ENCODE measurements around the gene LMO2.
A peak's percentile ranks its signal among the peaks of the same experiment; 100 is the strongest.
"Not testable (repeated sequence)": the region's sequence is repeated elsewhere in the genome, so short reads cannot be mapped to it uniquely, and the experiment has no call there.

Gene LMO2

GRCh38 chr11:33848717-33849390 is 43.0 kb downstream of the LMO2 start:
- Histone ChIP-seq H3K36me3 (ENCODE audit: low read depth) (no peaks in the 10 kb centered on the region), H3K9me3 (ENCODE audit: severe bottlenecking) (no peaks in the 10 kb centered on the region), H3K4me1 (ENCODE audit: insufficient read depth, poor library complexity, severe bottlenecking) (no peaks in the 10 kb centered on the region), H3K4me3 (ENCODE audit: severe bottlenecking) (no peak overlapping the region), H3K27me3 (ENCODE audit: insufficient read depth, poor library complexity, severe bottlenecking) (peaks cover 1% of the 10 kb centered on the region), H3K27ac (ENCODE audit: poor library complexity, severe bottlenecking) (no peak overlapping the region)
- TF ChIP-seq CTCF (IDR thresholded peaks at IDR 0.05; ENCODE audit: poor library complexity, severe bottlenecking): no peak
- no peak for ATAC-seq (ENCODE audit: low read depth)
- DNase-seq (ENCODE audit: low spot score): no peak

DNA sequence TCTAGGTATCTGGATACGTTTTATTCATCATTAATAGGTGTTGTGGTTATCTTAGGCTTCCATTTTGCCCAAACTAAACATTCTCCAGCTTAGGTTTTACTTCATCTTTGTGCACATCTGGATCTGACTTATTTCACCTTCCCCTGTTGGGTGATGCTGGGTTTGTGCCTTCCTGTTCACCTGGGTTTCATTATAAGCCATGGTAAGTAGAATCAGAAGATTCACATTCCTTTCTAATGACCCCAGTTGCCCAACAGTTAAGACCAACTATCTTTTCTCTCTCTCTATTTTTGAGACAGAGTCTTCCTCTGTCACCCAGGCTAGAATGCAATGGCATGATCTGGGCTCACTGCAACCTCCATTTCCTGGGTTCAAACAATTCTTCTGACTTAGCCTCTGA is 44.6 kb downstream of the LMO2 start:
- ATAC-seq (ENCODE audit: low read depth) (peak; percentile 25; the same call in 1 of the 3 replicates), DNase-seq (ENCODE audit: low spot score) (no peak)
- no peak for TF ChIP-seq CTCF (IDR thresholded peaks at IDR 0.05; ENCODE audit: poor library complexity, severe bottlenecking)
- H3K36me3 ChIP-seq (ENCODE audit: low read depth): no peaks in the 10 kb centered on the region
- no peaks in the 10 kb centered on the region for H3K9me3 ChIP-seq (ENCODE audit: severe bottlenecking)
- no peak overlapping the region for H3K27ac ChIP-seq (ENCODE audit: poor library complexity, severe bottlenecking)
- peaks cover under 1% of the 10 kb centered on the region for H3K27me3 ChIP-seq (ENCODE audit: insufficient read depth, poor library complexity, severe bottlenecking)
- no peak overlapping the region for H3K4me3 ChIP-seq (ENCODE audit: severe bottlenecking)
- no peaks in the 10 kb centered on the region for H3K4me1 ChIP-seq (ENCODE audit: insufficient read depth, poor library complexity, severe bottlenecking)

DNA sequence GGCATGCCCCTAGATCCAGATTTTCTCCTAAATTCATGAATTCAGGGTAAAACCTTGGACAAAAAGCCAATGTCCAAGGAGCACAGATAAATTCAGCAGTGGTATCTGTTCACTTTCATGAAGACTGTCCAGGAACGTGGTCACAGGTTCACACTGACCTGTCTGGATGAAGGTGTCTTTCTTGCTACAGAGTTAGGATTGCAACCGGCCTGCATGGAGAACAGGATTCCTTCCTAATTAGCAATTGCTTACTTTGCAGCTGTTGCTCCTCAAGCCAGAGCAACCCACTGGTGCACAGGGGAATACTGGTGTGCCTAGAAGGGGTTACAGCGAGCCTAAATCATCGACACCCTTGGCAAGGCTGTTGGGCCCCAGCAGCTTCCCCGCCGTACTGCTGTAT is 47.6 kb downstream of the LMO2 start:
- ATAC-seq (ENCODE audit: low read depth) (no peak), DNase-seq (ENCODE audit: low spot score) (no peak)
- Histone ChIP-seq H3K27me3 (ENCODE audit: insufficient read depth, poor library complexity, severe bottlenecking) (peaks cover 3% of the 10 kb centered on the region), H3K9me3 (ENCODE audit: severe bottlenecking) (no peaks in the 10 kb centered on the region), H3K4me3 (ENCODE audit: severe bottlenecking) (no peak overlapping the region), H3K27ac (ENCODE audit: poor library complexity, severe bottlenecking) (no peak overlapping the region), H3K36me3 (ENCODE audit: low read depth) (no peaks in the 10 kb centered on the region), H3K4me1 (ENCODE audit: insufficient read depth, poor library complexity, severe bottlenecking) (no peaks in the 10 kb centered on the region)
- TF ChIP-seq CTCF (IDR thresholded peaks at IDR 0.05; ENCODE audit: poor library complexity, severe bottlenecking): no peak

DNA sequence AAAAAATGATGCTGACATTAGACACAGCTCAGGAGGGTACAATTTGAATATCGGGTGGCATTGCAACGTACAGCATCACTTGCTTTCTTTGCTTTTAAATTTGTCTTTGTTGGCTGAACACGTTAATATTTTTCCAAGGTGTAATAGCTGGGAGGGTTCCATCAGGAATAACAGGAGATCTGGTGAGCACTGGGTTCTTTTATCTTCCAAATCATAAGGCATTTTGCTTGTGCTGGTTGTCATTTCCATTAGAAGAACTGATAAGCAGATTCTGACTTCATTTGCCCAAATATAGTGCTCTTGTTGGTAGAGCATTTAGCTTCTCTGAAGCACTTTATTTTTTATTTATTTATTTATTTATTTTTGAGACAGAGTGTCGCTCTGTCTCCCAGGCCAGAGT is 48.9 kb downstream of the LMO2 start:
- Histone ChIP-seq H3K9me3 (ENCODE audit: severe bottlenecking) (no peaks in the 10 kb centered on the region), H3K36me3 (ENCODE audit: low read depth) (no peaks in the 10 kb centered on the region), H3K4me3 (ENCODE audit: severe bottlenecking) (no peak overlapping the region), H3K4me1 (ENCODE audit: insufficient read depth, poor library complexity, severe bottlenecking) (no peaks in the 10 kb centered on the region), H3K27ac (ENCODE audit: poor library complexity, severe bottlenecking) (no peak overlapping the region), H3K27me3 (ENCODE audit: insufficient read depth, poor library complexity, severe bottlenecking) (peaks cover 3% of the 10 kb centered on the region)
- DNase-seq (ENCODE audit: low spot score) (no peak), ATAC-seq (ENCODE audit: low read depth) (no peak)
- no peak for TF ChIP-seq CTCF (IDR thresholded peaks at IDR 0.05; ENCODE audit: poor library complexity, severe bottlenecking)

GRCh38 chr11:33842236-33842915 is 49.5 kb downstream of the LMO2 start:
- Histone ChIP-seq H3K4me3 (ENCODE audit: severe bottlenecking) (no peak overlapping the region), H3K36me3 (ENCODE audit: low read depth) (no peaks in the 10 kb centered on the region), H3K4me1 (ENCODE audit: insufficient read depth, poor library complexity, severe bottlenecking) (no peaks in the 10 kb centered on the region), H3K27me3 (ENCODE audit: insufficient read depth, poor library complexity, severe bottlenecking) (peaks cover 3% of the 10 kb centered on the region), H3K27ac (ENCODE audit: poor library complexity, severe bottlenecking) (no peak overlapping the region), H3K9me3 (ENCODE audit: severe bottlenecking) (no peaks in the 10 kb centered on the region)
- no peak for ATAC-seq (ENCODE audit: low read depth)
- no peak for TF ChIP-seq CTCF (IDR thresholded peaks at IDR 0.05; ENCODE audit: poor library complexity, severe bottlenecking)
- DNase-seq (ENCODE audit: low spot score): no peak

DNA sequence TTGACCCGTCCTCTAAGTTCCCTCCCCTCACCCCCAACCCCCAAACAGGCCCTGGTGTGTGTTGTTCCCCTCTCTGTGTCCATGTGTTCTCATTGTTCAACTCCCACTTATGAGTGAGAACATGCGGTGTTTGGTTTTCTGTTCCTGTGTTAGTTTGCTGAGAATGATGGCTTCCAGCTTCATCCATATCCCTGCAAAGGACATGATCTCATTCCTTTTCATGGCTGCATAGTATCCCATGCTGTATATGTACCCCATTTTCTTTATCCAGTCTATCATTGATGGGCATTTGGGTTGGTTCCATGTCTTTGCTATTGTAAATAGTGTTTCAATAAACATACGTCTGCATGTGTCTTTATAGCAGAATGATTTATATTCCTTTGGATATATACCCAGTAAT is 53.6 kb downstream of the LMO2 start:
- H3K9me3 ChIP-seq (ENCODE audit: severe bottlenecking); H3K27ac ChIP-seq (ENCODE audit: poor library complexity, severe bottlenecking); H3K36me3 ChIP-seq (ENCODE audit: low read depth); H3K4me3 ChIP-seq (ENCODE audit: severe bottlenecking); DNase-seq (ENCODE audit: low spot score); ATAC-seq (ENCODE audit: low read depth); H3K4me1 ChIP-seq (ENCODE audit: insufficient read depth, poor library complexity, severe bottlenecking); H3K27me3 ChIP-seq (ENCODE audit: insufficient read depth, poor library complexity, severe bottlenecking): not testable (repeated sequence)

DNA sequence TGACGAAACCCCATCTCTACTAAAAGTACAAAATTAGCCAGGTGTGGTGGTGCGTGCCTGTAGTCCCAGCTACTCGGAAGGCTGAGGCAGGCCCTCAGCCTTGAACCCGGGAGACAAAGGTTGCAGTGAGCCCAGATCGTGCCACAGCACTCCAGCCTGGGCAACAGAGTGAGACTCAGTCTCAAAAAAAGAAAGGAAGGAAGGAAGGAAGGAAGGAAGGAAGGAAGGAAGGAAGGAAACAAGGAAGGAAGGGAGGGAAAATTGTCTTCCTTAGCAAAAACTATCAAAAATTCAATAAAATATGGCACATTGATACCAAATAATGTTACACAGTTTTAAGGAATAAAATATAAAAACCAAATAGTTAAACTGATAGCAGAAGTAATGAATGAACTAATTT is 54.5 kb downstream of the LMO2 start:
- not testable (repeated sequence) for H3K27ac ChIP-seq (ENCODE audit: poor library complexity, severe bottlenecking); H3K27me3 ChIP-seq (ENCODE audit: insufficient read depth, poor library complexity, severe bottlenecking); H3K4me1 ChIP-seq (ENCODE audit: insufficient read depth, poor library complexity, severe bottlenecking); H3K4me3 ChIP-seq (ENCODE audit: severe bottlenecking); H3K9me3 ChIP-seq (ENCODE audit: severe bottlenecking); DNase-seq (ENCODE audit: low spot score); H3K36me3 ChIP-seq (ENCODE audit: low read depth); ATAC-seq (ENCODE audit: low read depth)
